Endothelial cell of hepatic sinusoid (primary cell): ENCODE data around the gene TENM4.

Experiments used
- in situ Hi-C: cut with HindIII; loops from 2 replicates; pipeline ENCODE4 v1.10.0; 2017; ENCODE audit warnings: low sequenced_read_pairs

The TENM4 gene

GRCh38 chr11:79449040-79449439 lies 8.2 kb upstream of the TENM4 start:
- in situ Hi-C loops: no loop called here

- in situ Hi-C loops: no loop called here
Observed at GRCh38 chr11:79447038-79447786, 6.4 kb upstream of the TENM4 start.

- in situ Hi-C loops: no loop called here
Observed at GRCh38 chr11:79444923-79445322, 4.1 kb upstream of the TENM4 start.

- in situ Hi-C loops: no loop called here
Observed at GRCh38 chr11:79441461-79441875, 638 bp upstream of the TENM4 start.

- in situ Hi-C loops: no loop called here
Observed at GRCh38 chr11:79439886-79440570, 802 bp downstream of the TENM4 start.

- in situ Hi-C loops: no loop called here
Observed at GRCh38 chr11:79439410-79439885, 1.4 kb downstream of the TENM4 start.

- in situ Hi-C loops: no loop called here
Observed at GRCh38 chr11:79438631-79439409, 2.0 kb downstream of the TENM4 start.

- in situ Hi-C loops: no loop called here
Observed at GRCh38 chr11:79437981-79438630, 2.7 kb downstream of the TENM4 start.

- in situ Hi-C loops: no loop called here
Observed at GRCh38 chr11:79437278-79437980, 3.4 kb downstream of the TENM4 start.

- in situ Hi-C loops: no loop called here
Observed at GRCh38 chr11:79436919-79437277, 3.9 kb downstream of the TENM4 start.

GRCh38 chr11:79434283-79434682 lies 6.5 kb downstream of the TENM4 start:
- in situ Hi-C loops: no loop called here

GRCh38 chr11:79432138-79432537 lies 8.7 kb downstream of the TENM4 start:
- in situ Hi-C loops: no loop called here

GRCh38 chr11:79431535-79431934 lies 9.3 kb downstream of the TENM4 start:
- in situ Hi-C loops: no loop called here

- in situ Hi-C loops: no loop called here
Observed at GRCh38 chr11:79430280-79430679, 10.6 kb downstream of the TENM4 start.

GRCh38 chr11:79428406-79428805 lies 12.4 kb downstream of the TENM4 start:
- in situ Hi-C loops: no loop called here

GRCh38 chr11:79427611-79428327 lies 13.1 kb downstream of the TENM4 start:
- in situ Hi-C loops: no loop called here

- in situ Hi-C loops: no loop called here
Observed at GRCh38 chr11:79427126-79427525, 13.7 kb downstream of the TENM4 start.

GRCh38 chr11:79425463-79425862 lies 15.4 kb downstream of the TENM4 start:
- in situ Hi-C loops: no loop called here

- in situ Hi-C loops: no loop called here
Observed at GRCh38 chr11:79423736-79424135, 17.1 kb downstream of the TENM4 start.

- in situ Hi-C loops: no loop called here
Observed at GRCh38 chr11:79422866-79423265, 18.0 kb downstream of the TENM4 start.
